ENCODE data around the gene CEPT1. TPM values are rescaled to one million over a fixed set of nuclear protein-coding genes. Genes with fewer than 3 reads are reported as not detected.
A peak's percentile ranks its signal among the peaks of the same experiment; 100 is the strongest.

CEPT1 gene
- total and polyA plus RNA-seq, 2 of the 13 experiments (the other 11 are each of a cell fraction or from before 2014, with no cell fraction given), result 35.7 to 48.2 TPM

DNA sequence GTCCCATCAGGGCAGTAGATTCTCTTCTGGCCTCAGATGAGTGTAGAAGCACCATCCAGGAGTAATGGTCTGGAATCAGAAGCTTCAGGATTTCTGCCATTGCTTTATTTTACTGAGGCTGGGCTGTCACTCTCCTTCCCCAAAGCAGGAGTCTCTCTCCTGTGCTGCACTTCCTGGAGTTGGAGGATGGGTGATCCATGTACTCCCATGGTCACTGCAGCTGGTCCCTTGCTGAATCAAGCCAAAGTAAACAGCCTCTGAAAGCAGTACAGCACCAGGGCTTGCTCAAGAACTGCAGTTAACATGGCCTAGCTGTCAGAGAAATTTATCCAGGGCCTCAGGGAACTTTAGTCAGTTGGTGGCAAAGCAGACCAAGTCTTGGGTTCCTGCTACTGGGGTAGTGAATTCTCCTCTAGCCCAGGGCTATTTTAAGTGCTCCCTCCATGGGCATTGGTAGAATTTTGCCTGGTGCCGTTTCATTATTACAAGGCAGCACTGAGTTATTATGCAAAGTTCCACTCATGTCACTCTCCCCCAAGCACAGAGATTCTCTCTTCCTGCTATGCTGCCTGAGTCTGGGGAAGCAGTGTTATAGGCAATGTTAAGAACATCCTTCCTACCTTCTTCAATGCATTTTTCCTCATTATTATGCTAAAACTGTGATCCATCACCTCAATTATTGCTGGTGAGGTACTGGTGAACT lies 29.7 kb upstream of the CEPT1 start (continued):
- TF ChIP-seq MEIS1 (CRISPR knock-in tag; IDR thresholded peaks at IDR 0.05; ENCODE audit: borderline replicate concordance) (no peak), HNF4A (CRISPR knock-in tag; IDR thresholded peaks at IDR 0.05) (peak; percentile 71), MAF1 (CRISPR knock-in tag; IDR thresholded peaks at IDR 0.05; ENCODE audit: borderline replicate concordance) (no peak), HDAC6 (IDR thresholded peaks at IDR 0.05; ENCODE audit: low read depth, low read length) (no peak), SPEN (CRISPR knock-in tag; IDR thresholded peaks at IDR 0.05; ENCODE audit: low read depth) (no peak), ZFP90 (CRISPR knock-in tag; IDR thresholded peaks at IDR 0.05; ENCODE audit: borderline replicate concordance) (no peak), SAFB2 (CRISPR knock-in tag; IDR thresholded peaks at IDR 0.05; ENCODE audit: borderline replicate concordance, low read depth) (no peak), RXRA (CRISPR knock-in tag; IDR thresholded peaks at IDR 0.05) (no peak), ZNF337 (CRISPR knock-in tag; IDR thresholded peaks at IDR 0.05; ENCODE audit: borderline replicate concordance, low read depth) (no peak), ZNF577 (CRISPR knock-in tag; IDR thresholded peaks at IDR 0.05; ENCODE audit: borderline replicate concordance, low read depth) (no peak), TAF15 (IDR thresholded peaks at IDR 0.05; ENCODE audit: low read depth, low read length, poor library complexity, severe bottlenecking) (no peak), ETV5 (CRISPR knock-in tag; IDR thresholded peaks at IDR 0.05; ENCODE audit: borderline replicate concordance) (peak; percentile 57; the same call in 1 of the 2 replicates), FUBP1 (CRISPR knock-in tag; IDR thresholded peaks at IDR 0.05; ENCODE audit: borderline replicate concordance) (no peak), CENPT (CRISPR knock-in tag; IDR thresholded peaks at IDR 0.05; ENCODE audit: low read depth) (no peak), TCF12 (IDR thresholded peaks at IDR 0.05) (no peak), TCF12 (CRISPR knock-in tag; IDR thresholded peaks at IDR 0.05) (no peak), KAT8 (CRISPR knock-in tag; IDR thresholded peaks at IDR 0.05) (peak; percentile 54), ZNF33A (CRISPR knock-in tag; IDR thresholded peaks at IDR 0.05; ENCODE audit: borderline replicate concordance) (no peak), CHD2 (IDR thresholded peaks at IDR 0.05; ENCODE audit: low read depth, low read length) (no peak)
- TF ChIP-seq, protein P1, sequence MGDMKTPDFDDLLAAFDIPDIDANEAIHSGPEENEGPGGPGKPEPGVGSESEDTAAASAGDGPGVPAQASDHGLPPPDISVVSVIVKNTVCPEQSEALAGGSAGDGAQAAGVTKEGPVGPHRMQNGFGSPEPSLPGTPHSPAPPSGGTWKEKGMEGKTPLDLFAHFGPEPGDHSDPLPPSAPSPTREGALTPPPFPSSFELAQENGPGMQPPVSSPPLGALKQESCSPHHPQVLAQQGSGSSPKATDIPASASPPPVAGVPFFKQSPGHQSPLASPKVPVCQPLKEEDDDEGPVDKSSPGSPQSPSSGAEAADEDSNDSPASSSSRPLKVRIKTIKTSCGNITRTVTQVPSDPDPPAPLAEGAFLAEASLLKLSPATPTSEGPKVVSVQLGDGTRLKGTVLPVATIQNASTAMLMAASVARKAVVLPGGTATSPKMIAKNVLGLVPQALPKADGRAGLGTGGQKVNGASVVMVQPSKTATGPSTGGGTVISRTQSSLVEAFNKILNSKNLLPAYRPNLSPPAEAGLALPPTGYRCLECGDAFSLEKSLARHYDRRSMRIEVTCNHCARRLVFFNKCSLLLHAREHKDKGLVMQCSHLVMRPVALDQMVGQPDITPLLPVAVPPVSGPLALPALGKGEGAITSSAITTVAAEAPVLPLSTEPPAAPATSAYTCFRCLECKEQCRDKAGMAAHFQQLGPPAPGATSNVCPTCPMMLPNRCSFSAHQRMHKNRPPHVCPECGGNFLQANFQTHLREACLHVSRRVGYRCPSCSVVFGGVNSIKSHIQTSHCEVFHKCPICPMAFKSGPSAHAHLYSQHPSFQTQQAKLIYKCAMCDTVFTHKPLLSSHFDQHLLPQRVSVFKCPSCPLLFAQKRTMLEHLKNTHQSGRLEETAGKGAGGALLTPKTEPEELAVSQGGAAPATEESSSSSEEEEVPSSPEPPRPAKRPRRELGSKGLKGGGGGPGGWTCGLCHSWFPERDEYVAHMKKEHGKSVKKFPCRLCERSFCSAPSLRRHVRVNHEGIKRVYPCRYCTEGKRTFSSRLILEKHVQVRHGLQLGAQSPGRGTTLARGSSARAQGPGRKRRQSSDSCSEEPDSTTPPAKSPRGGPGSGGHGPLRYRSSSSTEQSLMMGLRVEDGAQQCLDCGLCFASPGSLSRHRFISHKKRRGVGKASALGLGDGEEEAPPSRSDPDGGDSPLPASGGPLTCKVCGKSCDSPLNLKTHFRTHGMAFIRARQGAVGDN (CRISPR knock-in tag; IDR thresholded peaks at IDR 0.05), result no peak
- TF ChIP-seq, protein P2, sequence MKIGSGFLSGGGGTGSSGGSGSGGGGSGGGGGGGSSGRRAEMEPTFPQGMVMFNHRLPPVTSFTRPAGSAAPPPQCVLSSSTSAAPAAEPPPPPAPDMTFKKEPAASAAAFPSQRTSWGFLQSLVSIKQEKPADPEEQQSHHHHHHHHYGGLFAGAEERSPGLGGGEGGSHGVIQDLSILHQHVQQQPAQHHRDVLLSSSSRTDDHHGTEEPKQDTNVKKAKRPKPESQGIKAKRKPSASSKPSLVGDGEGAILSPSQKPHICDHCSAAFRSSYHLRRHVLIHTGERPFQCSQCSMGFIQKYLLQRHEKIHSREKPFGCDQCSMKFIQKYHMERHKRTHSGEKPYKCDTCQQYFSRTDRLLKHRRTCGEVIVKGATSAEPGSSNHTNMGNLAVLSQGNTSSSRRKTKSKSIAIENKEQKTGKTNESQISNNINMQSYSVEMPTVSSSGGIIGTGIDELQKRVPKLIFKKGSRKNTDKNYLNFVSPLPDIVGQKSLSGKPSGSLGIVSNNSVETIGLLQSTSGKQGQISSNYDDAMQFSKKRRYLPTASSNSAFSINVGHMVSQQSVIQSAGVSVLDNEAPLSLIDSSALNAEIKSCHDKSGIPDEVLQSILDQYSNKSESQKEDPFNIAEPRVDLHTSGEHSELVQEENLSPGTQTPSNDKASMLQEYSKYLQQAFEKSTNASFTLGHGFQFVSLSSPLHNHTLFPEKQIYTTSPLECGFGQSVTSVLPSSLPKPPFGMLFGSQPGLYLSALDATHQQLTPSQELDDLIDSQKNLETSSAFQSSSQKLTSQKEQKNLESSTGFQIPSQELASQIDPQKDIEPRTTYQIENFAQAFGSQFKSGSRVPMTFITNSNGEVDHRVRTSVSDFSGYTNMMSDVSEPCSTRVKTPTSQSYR (CRISPR knock-in tag; IDR thresholded peaks at IDR 0.05; ENCODE audit: borderline replicate concordance), result peak; percentile 81

Measured in HepG2 (cell line).